GM23248 (cell line): ENCODE measurements around the gene USP24. TPM values are rescaled to one million over a fixed set of nuclear protein-coding genes. Genes with fewer than 3 reads are reported as not detected.
A peak's percentile ranks its signal among the peaks of the same experiment; 100 is the strongest.

Experiments
- DNase-seq: peaks from one replicate; pipeline ENCODE4 v3.0.0-alpha.2; 2015
- H2AFZ ChIP-seq: fragments of 200-600 bp; sonication (generic); 2 replicates; pipeline ENCODE4 v1.6.1; 2016; ENCODE audit warnings: antibody characterized with exemption
- H3F3A ChIP-seq: fragments of 200-600 bp; sonication (generic); 2 replicates; pipeline ENCODE4 v1.6.1; 2016; ENCODE audit warnings: mild to moderate bottlenecking, antibody characterized with exemption, mixed run types; ENCODE audit not compliant: insufficient read depth
- H3K27ac ChIP-seq: fragments of 200-600 bp; sonication (generic); 2 replicates; pipeline ENCODE4 v1.5.1; 2016; ENCODE audit warnings: mild to moderate bottlenecking
- H3K27me3 ChIP-seq: fragments of 200-600 bp; sonication (generic); replicated peaks from 2 replicates; pipeline ENCODE4 v1.6.1; 2016; ENCODE audit warnings: mild to moderate bottlenecking; ENCODE audit not compliant: insufficient read depth
- H3K36me3 ChIP-seq: fragments of 200-600 bp; sonication (generic); 2 replicates; pipeline ENCODE4 v1.6.1; 2016; ENCODE audit warnings: low read depth, mild to moderate bottlenecking
- H3K4me1 ChIP-seq: fragments of 200-600 bp; sonication (generic); 2 replicates; pipeline ENCODE4 v1.6.1; 2016; ENCODE audit warnings: mild to moderate bottlenecking; ENCODE audit not compliant: insufficient read depth
- H3K4me2 ChIP-seq: fragments of 200-600 bp; sonication (generic); one replicate; pipeline ENCODE4 v1.6.1; 2016; ENCODE audit warnings: mild to moderate bottlenecking; ENCODE audit not compliant: unreplicated experiment
- H3K4me3 ChIP-seq: fragments of 200-600 bp; sonication (generic); 2 replicates; pipeline ENCODE4 v1.5.1; 2016; ENCODE audit warnings: mild to moderate bottlenecking
- H3K79me2 ChIP-seq: fragments of 200-600 bp; sonication (generic); 2 replicates; pipeline ENCODE4 v1.6.1; 2016; ENCODE audit warnings: mild to moderate bottlenecking; ENCODE audit not compliant: insufficient read depth
- H3K9ac ChIP-seq: fragments of 200-600 bp; sonication (generic); 2 replicates; pipeline ENCODE4 v1.6.1; 2016; ENCODE audit warnings: mild to moderate bottlenecking
- H3K9me2 ChIP-seq: fragments of 200-600 bp; sonication (generic); 2 replicates; pipeline ENCODE4 v1.6.1; 2016; ENCODE audit warnings: mixed run types, mild to moderate bottlenecking, moderate library complexity; ENCODE audit not compliant: insufficient read depth
- H3K9me3 ChIP-seq: fragments of 200-600 bp; sonication (generic); one replicate; pipeline ENCODE4 v1.6.1; 2017; ENCODE audit warnings: low read depth
- H4K20me1 ChIP-seq: fragments of 200-600 bp; sonication (generic); 2 replicates; pipeline ENCODE4 v1.6.0; 2016; ENCODE audit not compliant: insufficient read depth
- EZH2 ChIP-seq: fragments of 200-600 bp; sonication (generic); IDR thresholded peaks from 2 replicates; pipeline ENCODE4 v1.6.1; 2018; ENCODE audit warnings: antibody characterized with exemption, mild to moderate bottlenecking; ENCODE audit not compliant: insufficient read depth, poor library complexity, severe bottlenecking
- EZH2phosphoT487 ChIP-seq: fragments of 200-600 bp; sonication (generic); IDR thresholded peaks from 2 replicates; pipeline ENCODE4 v1.6.1; 2018; ENCODE audit warnings: antibody characterized with exemption, moderate library complexity, mild to moderate bottlenecking, low read depth; ENCODE audit not compliant: insufficient read depth
- WGBS, 2 experiments: methylation state at CpG; one replicate each; pipeline ENCODE4 v1.1.6; 2015 to 2017; ENCODE audit warnings: low lambda C conversion rate in 2 of 2, low coverage in 1 of 2; ENCODE audit errors: missing lambda C conversion rate in 2 of 2; 5-methylcytosine and 5-hydroxymethylcytosine counted together
- in situ Hi-C: fragments of 300-500 bp; cut with MboI; formaldehyde crosslinking; loops from 2 replicates; pipeline ENCODE4 v1.15.0; 2020
- polyA plus RNA-seq: library from polyadenylated mRNA; unstranded; fragments of >200 nt; fragmentation: Nextera tagmentation; extraction: Ambion mirVana; gene quantifications from 2 replicates; pipeline ENCODE4 v1.2.1, GENCODE V29; 2016
- total RNA-seq: library from RNA; depleted of rRNA; stranded (reverse); fragments of >200 nt; shearing (Covaris generic); gene quantifications from 2 replicates; pipeline ENCODE4 v1.2.3, GENCODE V29; 2014

USP24 gene
- total and polyA plus RNA-seq, 2 experiments from 2014 or later: 3.3 to 16.3 TPM

DNA sequence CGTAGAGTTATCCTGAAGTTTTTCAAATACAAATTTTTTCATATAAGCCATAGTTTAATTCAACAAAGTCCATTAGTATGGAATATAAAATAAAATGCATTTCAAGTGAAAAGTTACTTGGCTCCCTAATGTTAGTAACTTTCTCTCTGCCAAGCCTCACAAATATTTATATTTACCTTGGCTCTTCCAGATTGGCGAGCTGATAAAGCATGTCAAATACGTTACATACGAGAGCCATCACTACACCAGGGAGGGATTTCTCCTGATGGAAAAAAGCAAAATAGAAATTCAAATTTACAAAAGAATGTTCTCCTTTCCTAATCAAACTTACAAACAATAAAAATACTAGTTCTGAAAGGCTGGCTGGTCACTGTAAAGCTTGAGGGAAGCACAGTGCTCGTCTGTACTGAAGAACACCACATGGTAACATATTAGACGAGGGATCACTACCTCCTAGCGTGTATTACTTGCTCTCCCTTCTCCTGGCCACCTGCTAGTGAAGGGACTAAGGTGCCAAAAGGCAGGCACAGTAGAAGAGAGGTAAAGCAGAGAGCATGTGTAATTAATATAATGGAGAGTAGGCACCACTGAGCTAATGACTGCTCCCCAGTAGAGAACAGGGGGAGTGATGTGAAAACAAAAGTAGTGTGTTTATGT is 80.9 kb downstream of the USP24 start:
- in situ Hi-C loops: loop anchor here (5.0 to 25.0 kb wide), 2 partner anchors 143 to 1453 kb away; partner anchors contain the start of gene PLPP3
- Histone ChIP-seq H3K27me3 (no peaks in the 10 kb centered on the region), H3K9ac (no peak overlapping the region), H3F3A (peaks cover 23% of the 10 kb centered on the region), H3K4me2 (no peak overlapping the region), H3K4me1 (peaks cover 19% of the 10 kb centered on the region), H3K9me2 (no peaks in the 10 kb centered on the region), H3K27ac (no peak overlapping the region), H3K36me3 (peaks cover 91% of the 10 kb centered on the region), H3K4me3 (no peak overlapping the region), H4K20me1 (no peaks in the 10 kb centered on the region), H3K9me3 (no peaks in the 10 kb centered on the region), H2AFZ (no peak overlapping the region), H3K79me2 (no peaks in the 10 kb centered on the region)
- TF ChIP-seq EZH2: no peak
- TF ChIP-seq EZH2phosphoT487: no peak
- 96 to 99% methylated on average over 7 of the region's 7 CpGs for WGBS, 2 experiments
- DNase-seq: no peak

DNA sequence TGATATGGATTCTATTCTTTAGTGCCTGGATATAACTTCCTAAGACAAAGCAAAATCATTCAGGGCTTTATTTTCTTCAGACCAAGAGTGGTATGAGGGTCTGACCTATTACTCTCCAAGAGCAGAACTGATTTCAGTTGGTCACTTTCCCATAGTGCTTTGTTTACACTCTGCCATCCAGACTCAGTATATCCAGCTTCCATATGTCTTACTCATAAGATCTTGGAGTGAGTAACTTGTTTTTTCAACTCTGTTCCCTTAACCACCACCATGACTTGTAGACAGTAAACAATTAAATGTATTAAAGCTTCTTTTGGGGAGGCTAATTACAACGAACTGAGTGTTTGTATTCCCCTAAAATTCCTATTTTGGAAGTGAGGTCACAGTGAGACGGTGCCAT is 83.4 kb downstream of the USP24 start:
- peak; percentile 59 for DNase-seq
- no peaks in the 10 kb centered on the region for H3K27me3 ChIP-seq

DNA sequence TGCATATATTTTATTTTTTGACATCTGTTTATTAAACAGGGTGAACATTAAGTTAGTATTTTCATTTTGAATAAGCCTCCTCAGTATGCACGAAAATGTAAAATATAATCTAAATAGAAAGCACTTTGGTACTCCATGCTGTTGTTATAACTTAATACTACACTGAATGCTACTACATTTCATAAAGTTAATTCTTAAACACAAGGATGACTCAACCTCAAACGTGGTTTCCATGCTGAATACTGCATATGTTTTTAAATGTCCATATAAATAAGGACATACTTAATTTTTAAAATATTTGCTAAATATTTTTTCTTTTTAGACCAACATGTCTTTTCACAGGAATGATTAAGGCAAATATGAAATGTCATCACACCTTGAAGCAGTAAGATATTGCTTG is 83.9 kb downstream of the USP24 start:
- DNase-seq: peak; percentile 15
- 95% methylated on average over 2 of the region's 2 CpGs for WGBS, 2 experiments
- H3F3A ChIP-seq: peaks cover 23% of the 10 kb centered on the region
- H3K4me1 ChIP-seq: peaks cover 24% of the 10 kb centered on the region
- no peaks in the 10 kb centered on the region for H3K79me2 ChIP-seq
- no peaks in the 10 kb centered on the region for H4K20me1 ChIP-seq
- in situ Hi-C loops: loop anchor here (5.0 to 25.0 kb wide), 2 partner anchors 146 to 1456 kb away; partner anchors contain the start of gene PLPP3
- H2AFZ ChIP-seq: no peak overlapping the region
- H3K36me3 ChIP-seq: peaks cover 73% of the 10 kb centered on the region
- H3K27me3 ChIP-seq: no peaks in the 10 kb centered on the region
- no peak for TF ChIP-seq EZH2phosphoT487
- no peak for TF ChIP-seq EZH2
- no peak overlapping the region for H3K4me2 ChIP-seq
- no peak overlapping the region for H3K27ac ChIP-seq
- no peaks in the 10 kb centered on the region for H3K9me3 ChIP-seq
- no peak overlapping the region for H3K9ac ChIP-seq
- no peak overlapping the region for H3K4me3 ChIP-seq
- no peaks in the 10 kb centered on the region for H3K9me2 ChIP-seq

More for the DNA sequence above, 83.4 kb downstream of the USP24 start:
- 30 to 38% methylated on average over 2 of the region's 2 CpGs for WGBS, 2 experiments
- Histone ChIP-seq H3K9me2 (no peaks in the 10 kb centered on the region), H3K4me2 (peak overlapping the region; percentile 42), H2AFZ (no peak overlapping the region), H3K4me3 (no peak overlapping the region), H3F3A (peaks cover 23% of the 10 kb centered on the region), H3K36me3 (peaks cover 78% of the 10 kb centered on the region), H3K9ac (no peak overlapping the region), H3K4me1 (peaks cover 24% of the 10 kb centered on the region), H3K79me2 (no peaks in the 10 kb centered on the region), H4K20me1 (no peaks in the 10 kb centered on the region), H3K27ac (peak overlapping the region; percentile 62), H3K9me3 (no peaks in the 10 kb centered on the region)
- in situ Hi-C loops: loop anchor here (5.0 to 25.0 kb wide), 2 partner anchors 146 to 1456 kb away; partner anchors contain the start of gene PLPP3
- TF ChIP-seq EZH2phosphoT487 (no peak), EZH2 (no peak)

DNA sequence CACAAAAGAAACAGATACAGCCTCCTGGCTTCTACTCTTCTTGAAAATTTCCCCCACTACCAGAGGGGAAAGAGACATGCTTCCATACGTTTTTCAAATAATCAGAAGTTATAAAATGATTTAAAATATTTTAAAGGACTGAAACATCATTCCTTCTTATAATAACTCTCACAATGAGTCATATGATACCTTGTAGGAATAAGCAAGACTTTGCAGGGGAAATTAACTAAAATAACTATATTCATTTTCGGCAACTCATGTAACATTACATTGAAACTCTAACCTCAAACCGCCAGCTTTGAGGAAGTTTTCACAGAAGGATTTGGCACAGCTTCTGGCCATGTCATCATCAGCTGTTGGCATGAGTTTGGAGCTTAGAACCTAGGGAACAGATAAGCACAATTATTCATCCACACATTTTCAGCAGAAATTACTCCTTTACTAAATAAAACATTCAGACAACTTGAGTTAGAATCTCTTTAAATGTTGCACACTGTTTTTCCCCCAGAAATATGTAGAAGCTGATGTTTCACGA is 85.9 kb downstream of the USP24 start:
- 66 to 69% methylated on average over 4 of the region's 4 CpGs for WGBS, 2 experiments
- Histone ChIP-seq H3K4me1 (peaks cover 24% of the 10 kb centered on the region), H4K20me1 (no peaks in the 10 kb centered on the region), H3K4me3 (no peak overlapping the region), H3K27me3 (no peaks in the 10 kb centered on the region), H3K36me3 (peaks cover 72% of the 10 kb centered on the region), H3K4me2 (no peak overlapping the region), H3F3A (peaks cover 23% of the 10 kb centered on the region), H3K79me2 (no peaks in the 10 kb centered on the region), H3K9me3 (no peaks in the 10 kb centered on the region), H3K9me2 (no peaks in the 10 kb centered on the region), H3K9ac (no peak overlapping the region), H3K27ac (peak overlapping the region; percentile 36), H2AFZ (no peak overlapping the region)
- peak; percentile 76 for DNase-seq
- TF ChIP-seq EZH2phosphoT487 (no peak), EZH2 (no peak)
- in situ Hi-C loops: loop anchor here (25.0 kb wide), 1 partner anchor 1458 kb away; the partner anchor contains the start of gene PLPP3
